NCI-H774 (cell line): ENCODE measurements around the gene CCM2L.

Source experiments
- DNase-seq: peaks from one replicate; lab custom pipeline; 2025; lab: John Stamatoyannopoulos, UW

Gene CCM2L

GRCh38 chr20:32059189-32059588 lies 49.0 kb downstream of the CCM2L start:
- no peak for DNase-seq

GRCh38 chr20:32062776-32063170 lies 52.5 kb downstream of the CCM2L start:
- DNase-seq, result no peak

GRCh38 chr20:32063695-32064094 lies 53.5 kb downstream of the CCM2L start:
- DNase-seq, result no peak

GRCh38 chr20:32064667-32065066 lies 54.4 kb downstream of the CCM2L start:
- DNase-seq, result no peak

GRCh38 chr20:32067234-32067821 lies 57.1 kb downstream of the CCM2L start:
- no peak for DNase-seq

- DNase-seq, result no peak
Observed at GRCh38 chr20:32068174-32068573, 57.9 kb downstream of the CCM2L start.

- DNase-seq, result no peak
Observed at GRCh38 chr20:32069711-32070110, 59.5 kb downstream of the CCM2L start.

- no peak for DNase-seq
Observed at GRCh38 chr20:32070282-32070681, 60.0 kb downstream of the CCM2L start.

GRCh38 chr20:32070690-32071213 lies 60.5 kb downstream of the CCM2L start:
- no peak for DNase-seq

GRCh38 chr20:32071395-32072167 lies 61.3 kb downstream of the CCM2L start:
- no peak for DNase-seq

- peak; percentile 43 for DNase-seq
Observed at GRCh38 chr20:32072168-32072750, 62.0 kb downstream of the CCM2L start.

- DNase-seq, result no peak
Observed at GRCh38 chr20:32075534-32075933, 65.3 kb downstream of the CCM2L start.

- no peak for DNase-seq
Observed at GRCh38 chr20:32077190-32077589, 67.0 kb downstream of the CCM2L start.

- DNase-seq, result no peak
Observed at GRCh38 chr20:32078322-32078721, 68.1 kb downstream of the CCM2L start.

- DNase-seq, result no peak
Observed at GRCh38 chr20:32078791-32079190, 68.6 kb downstream of the CCM2L start.

GRCh38 chr20:32079655-32080109 lies 69.4 kb downstream of the CCM2L start:
- no peak for DNase-seq

- no peak for DNase-seq
Observed at GRCh38 chr20:32080783-32081182, 70.5 kb downstream of the CCM2L start.
